ENCODE data around the gene NEU4.
"Not testable (repeated sequence)": the region's sequence is repeated elsewhere in the genome, so short reads cannot be mapped to it uniquely, and the experiment has no call there.

Gene NEU4

DNA sequence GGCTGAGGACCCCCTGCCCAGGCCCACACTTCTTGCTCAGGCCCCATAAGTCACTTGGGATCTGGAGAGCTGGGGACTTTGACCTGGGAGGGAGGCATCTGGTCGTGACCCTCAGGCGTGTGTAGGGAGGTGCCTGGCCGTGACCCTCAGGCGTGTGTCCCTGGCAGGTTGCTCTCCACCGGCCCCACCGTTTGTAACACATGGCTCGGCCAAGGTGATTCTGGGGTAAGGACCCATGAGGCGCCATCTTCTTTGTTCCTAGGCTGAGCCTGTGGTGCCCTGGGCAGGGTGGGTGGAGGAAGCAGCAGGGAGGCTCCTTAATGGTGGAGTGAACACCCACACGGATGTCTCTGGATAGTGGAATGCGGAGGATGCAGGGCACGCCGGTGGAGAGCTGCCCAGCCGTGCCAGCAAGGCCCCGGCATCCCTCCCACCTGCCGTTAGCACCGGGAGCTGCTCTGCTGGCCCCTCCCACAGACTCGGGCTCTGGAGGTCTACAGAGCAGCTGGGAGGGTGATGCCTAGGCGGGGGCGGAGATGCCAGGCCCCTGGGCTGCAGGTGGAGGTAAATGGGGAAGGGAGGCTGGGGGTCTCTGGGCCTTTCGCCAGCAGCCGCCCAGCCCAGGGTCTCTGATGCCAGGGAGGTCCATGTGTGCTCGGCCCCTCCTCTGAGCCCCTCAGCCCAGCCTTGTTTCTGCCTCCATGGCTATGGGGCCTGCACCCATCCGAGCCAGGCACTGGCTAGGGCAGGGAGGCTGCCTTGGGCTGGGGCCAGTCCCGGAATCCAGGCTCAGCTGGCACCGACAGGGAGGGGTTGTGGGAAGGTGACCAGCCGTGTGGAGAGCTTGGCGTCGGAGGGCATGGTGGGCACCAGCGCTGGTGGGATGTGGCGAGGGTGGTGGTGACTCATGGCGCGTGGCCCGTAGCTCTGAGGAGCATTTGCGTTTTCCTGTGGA is 33.5 kb upstream of the NEU4 start:
- DNase-seq: no peak

DNA sequence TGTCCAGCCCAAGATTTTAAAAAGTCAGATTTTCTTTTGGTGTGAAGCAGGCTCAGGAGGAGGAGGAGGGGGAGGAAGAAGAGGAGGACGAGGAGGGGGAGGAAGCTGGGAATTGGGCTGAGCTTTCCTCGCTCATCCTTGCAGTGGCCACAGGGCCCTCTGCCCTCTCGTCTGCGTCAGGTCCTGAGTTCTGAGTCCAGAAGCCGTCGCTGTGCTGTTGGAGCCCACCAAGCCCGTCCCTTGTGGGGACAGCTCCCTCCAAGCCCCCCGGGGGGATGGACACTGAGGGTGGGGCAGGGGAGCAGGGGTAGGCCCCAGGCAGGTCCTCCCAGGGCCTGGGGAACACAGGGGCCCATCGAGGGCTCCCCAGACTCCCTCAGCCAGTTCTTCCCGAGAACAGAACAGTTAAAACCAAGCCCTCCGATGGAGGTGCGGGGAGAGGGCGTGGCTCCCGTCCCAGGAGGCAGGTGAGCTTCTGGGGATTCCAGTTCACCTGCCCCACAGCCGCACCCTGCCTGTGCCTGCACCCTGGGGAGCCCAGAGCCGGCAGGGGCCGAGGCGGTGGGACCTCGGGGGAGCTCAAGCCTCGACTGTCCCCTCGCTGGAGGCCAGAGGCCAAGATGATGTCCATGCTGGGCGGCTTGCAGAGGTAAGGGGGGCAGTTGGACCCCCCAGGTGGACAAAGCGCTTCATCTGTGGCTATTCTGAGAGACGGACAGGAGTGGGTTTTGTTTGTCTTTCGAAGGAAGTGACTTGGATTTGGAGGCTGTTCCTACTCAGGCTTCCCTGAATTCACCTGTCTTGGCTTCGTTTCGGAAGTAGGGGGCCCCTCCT is 32.4 kb upstream of the NEU4 start, which contains the start of gene GAL3ST2:
Gene GAL3ST2, plus strand, starts transcription at position 487 of the 834 bp plus-strand sequence. Its CDS starts 134 bp downstream, at position 621.
- DNase-seq: no peak

DNA sequence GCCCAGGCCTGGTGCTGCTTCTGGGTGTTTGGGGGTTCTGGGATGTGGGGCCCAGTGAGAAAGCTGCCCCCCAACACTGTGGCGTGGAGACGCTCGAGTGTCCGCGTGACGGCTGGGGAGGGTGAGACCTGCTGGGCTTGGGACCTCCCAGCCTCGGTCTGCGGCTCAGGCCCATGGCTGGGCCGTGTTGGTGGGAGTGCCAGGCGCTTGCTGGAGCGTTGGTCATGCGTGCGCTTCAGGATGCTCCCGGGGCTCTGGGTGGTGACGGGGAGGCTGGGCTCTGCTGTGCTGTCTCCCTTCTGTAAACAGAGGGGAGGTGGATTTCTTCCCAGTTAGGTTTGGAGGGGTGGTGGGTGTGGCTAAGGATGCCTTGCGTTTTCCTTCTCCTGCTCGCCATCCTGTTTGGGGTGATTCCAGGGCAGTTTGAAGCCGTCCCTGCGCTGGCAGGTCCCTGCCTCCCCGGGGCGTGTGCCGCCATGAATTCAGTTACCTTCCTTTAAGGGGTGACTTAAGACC is 31.8 kb upstream of the NEU4 start:
- DNase-seq: no peak

DNA sequence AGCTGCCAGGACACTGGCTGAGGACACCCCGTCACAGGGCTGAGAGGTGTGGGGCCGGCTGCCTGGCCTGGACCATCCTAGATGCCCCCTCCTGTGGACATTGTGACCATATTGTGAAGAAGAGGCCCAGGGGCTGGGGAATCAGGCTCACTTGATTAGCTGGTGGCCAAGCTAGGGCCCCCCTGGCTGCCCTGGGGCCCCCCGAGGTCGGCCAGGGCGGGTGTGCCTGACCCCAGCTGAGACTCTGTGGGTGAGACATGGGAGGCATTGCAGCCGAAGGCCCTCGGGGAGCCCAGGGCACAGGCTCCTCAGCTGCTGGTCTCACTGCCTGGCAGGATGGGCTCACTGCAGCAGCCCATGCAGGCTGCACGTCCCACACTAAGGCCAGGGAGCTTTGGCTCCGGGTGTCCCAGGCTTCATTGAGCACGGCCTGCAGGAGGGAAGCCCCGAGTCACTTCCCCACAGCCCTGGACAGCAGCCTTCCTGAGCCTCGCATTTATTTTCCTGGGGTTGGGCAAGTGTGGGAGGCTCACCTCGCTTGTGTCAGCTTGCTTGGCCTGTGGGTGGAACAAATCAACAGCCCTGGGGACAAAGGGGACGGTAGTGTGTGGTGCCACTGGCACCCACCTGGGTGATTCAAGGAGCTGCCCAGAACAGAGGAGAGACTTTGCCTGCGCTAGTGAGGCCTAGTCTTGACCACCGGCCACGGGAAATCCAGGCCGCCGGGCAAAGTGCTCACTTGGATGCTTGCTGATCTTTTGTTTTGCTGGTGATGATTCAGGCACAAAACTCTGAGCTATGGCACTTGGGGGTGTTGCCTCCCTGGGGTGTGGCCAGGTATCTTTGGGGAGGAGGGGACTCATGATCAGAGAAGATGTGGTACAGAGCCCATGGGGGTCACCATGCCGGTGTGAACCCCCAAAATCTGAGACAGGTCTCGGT is 31.0 kb upstream of the NEU4 start:
- no peak for DNase-seq

DNA sequence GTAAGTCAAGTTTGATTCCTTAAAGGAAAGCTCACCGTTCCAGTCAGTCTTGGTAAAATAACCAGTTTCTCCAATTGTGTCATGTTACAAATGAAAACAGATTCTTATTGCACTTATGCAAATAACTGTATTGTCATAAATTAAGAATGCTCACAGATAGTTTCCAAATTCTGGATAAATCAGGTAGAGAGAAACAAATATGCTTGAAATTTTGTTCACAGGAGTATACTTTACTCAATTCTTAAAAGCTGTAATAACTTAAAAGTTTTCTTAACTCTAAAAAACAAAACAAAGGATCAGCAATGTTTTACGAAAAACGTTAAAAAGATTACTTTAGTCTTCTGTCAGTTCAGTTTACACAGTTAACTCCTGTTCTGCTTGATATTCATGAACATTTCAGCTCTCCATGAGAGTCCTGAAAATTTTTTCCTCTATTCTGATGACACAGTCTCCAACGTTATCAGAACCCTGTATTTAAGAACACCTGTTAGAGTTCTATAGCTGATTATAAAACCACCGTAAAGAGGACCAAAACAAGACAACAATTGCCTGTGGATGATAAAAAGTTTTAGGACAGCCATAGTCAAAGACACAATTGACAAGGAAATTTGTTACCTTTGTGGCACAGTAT is 27.9 kb upstream of the NEU4 start:
- no peak for DNase-seq

DNA sequence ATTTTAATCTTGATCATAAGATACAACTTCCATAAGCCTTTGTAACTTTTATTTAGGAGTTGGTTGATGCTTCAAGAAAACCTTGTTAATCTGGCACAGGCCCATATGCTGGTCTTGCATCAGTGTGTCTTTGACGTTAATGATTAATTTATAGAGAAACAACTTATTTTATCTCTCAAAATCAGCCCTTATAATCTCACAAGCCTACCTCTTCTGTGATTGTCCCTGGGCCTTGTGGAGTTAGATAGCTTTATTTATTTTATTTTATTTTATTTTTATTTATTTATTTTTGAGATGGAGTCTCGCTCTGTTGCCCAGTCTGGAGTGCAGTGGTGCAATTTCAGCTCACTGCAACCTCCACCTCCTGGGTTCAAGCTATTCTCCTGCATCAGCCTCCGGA is 26.9 kb upstream of the NEU4 start:
- not testable (repeated sequence) for DNase-seq

DNA sequence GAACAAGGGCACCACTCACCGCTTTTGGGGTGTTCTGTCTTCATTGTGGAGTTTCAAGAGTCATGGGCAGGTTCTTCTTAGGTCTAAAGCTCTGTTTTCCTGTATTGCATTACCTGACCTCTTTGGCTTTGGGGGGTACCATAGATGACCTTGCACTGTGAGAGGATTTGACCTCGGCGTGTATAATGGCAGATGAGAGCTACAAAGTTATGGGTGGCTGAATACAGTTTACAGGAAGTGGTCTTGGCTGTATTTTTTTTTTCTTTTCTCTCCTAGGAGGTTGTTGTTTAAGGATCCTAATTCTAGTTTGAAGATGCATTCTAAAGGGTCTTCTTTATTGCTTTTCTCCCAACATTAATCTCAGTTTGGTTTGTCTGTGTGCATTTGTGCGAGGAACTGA is 20.9 kb upstream of the NEU4 start:
- no peak for DNase-seq

DNA sequence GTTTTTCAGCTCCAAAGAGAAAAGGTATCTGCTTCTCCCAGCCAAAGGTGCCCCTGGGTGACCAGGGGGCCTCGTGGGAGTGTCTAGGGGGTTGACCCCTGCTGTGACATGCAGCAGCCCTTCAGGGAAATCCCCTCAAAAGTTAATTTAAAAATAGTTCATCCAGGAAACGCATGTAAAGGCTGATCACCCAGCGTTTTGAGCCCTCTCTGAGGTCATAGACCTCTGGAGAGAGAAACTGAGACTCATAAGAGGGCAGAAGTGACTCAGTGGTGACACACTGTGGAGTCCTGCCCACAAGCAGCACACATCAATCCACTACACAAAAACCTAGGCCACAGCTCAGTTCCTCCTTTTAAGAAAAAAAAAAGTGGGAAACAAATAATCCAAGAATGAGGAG is 20.4 kb upstream of the NEU4 start:
- no peak for DNase-seq

DNA sequence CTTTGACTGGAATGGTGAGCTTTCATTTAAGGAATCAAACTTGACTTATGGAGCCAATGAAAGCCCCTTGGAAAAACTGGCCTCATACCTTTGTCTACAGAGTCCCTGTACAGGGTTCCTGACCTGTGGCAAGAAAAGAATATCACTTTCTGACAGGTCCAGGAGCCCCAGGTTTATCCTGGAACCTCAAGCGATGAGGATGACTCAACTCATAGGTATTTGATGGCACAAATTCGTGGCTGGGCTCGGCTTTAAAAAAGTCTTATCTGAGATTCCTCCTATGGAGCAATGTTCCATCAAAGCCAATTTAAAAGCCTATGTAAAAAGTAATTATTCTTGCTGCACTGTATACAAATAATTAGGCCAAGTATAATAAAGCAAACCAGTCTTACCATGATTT is 17.6 kb upstream of the NEU4 start:
- not testable (repeated sequence) for DNase-seq

DNA sequence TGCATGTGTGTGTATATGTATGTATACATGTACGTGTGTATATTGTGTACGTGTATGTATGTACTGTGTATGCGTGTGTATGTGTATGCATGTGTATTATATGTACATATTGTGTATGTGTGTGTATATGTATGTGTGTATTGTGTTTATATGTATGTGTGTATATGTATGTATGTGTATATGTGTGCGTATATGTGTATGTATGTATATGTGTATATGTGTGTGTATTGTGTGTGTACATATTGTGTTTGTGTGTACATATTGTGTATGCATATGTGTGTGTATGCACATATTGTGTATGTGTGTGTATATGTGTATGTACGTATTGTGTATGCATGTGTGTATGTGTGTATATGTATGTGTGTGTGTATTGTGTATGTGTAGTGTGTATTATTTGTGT is 15.6 kb upstream of the NEU4 start:
- DNase-seq: no peak

DNA sequence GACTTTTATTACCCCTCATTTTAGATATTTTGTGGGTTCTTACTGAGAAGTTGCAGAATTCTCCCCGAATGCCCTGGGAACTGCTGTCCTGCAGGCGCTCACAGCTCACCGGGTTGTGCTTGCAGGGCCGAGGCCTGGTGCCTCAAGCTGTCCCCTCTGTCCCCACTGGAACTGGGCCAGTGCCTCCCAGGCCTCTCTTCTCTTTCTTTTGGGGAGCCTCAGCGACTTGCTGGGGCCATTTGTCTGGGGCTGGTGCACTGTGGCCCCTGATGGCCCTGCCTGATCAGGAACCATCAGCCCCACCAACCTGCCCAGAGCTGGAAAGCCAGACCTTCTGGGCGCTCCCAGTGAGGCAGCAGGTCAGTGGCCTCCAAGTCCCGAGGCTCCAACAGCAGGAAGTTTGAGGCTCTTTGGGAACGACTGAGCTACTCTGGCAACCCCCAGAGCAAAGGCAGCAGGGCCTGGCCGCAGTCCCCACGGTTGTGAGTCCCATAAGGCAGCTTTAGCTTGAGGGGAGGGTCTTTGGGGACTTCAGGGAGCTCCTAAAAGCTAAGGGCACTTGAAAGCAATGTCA is 14.7 kb upstream of the NEU4 start:
- no peak for DNase-seq

DNA sequence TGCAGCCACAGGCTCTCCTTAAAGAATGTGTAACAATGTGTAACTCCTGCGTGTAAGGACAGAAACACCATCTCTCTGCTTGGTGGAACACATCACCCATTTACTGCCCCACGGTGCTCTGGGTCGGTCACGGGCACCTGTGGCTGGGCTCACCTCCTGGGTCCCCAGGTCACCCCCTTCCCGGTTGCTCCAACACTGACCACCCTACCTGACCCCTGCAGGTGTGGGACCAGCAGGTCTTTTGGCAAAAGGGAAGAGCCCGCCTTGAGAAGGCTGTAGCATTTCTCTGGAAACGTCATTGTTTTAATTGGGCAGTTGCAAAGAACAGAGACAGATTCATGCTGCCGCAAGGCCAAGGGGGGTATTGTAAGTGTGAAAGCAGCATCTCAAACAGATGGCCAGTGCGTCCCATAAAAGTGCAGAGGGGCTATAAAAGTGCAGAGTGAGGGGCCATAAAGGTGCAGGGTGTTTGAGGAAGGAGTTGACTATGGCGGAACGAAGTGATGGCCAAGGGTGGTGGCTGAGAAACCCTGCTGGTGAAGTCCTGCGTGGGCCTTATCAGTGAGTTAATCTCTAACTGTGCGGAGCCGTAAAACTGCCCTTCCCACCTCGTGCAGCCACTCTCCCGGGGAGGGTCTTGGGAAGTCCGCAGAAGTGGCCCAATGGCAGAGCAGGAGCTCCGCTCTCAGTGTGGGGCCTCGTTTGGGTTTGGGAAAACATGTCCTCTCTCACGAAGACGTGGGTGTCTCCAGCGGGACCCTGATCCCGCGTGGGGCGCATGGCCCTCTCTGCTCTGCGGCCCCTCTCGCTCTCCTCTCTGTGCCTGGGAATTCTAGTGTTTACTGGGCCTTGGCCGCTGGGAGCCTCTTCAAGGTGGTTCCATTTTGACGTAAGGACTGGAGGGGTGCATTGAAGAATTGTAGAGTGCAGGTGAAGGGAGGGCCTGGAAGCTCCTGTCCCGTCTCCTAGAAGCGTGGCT is 13.7 kb upstream of the NEU4 start:
- DNase-seq: no peak

DNA sequence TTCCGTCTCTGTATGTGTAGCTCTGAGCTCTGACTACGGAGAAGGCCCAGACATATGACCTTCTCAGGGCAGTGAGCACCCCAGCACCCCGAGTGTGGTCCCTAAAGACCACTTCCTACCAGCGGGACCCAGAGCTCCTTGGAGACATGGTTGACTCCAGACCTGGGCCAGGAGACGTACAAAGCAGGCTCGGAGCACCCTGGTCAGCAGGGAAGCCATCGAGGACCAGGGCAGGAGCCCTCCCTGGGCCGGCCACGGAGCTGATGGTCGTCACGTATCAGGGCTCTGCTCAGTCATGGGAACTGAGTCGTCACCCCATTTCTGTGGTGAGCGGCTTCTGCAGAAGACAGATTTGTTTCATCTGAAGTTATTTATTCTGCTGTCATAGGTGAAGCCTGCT is 12.8 kb upstream of the NEU4 start:
- DNase-seq: no peak

DNA sequence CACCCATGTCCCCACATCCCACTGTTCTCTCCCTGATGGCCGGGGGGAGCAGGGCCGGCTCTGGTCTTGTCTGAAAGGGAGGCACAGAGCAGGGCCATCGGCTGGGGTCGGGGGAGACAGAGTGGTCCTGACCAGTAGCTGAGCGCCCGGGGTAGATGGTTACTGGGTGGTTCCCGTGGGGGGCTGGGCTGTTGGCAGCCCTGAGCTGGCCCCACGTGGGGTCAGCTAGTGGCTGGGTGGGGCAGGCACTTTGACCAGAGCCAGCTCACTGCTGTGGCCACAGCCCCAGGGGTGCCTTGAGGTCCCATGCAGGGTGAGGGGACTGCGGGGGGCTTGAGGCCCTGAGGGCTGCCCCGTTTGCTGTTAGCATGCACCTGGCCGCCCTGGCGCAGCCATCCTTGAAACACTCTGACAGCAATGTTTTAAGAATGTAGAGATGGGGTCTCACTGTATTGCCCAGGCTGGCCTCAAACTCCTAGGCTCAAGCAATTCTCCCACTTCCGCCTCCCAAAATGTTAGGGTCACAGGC is 12.3 kb upstream of the NEU4 start:
- DNase-seq: no peak

DNA sequence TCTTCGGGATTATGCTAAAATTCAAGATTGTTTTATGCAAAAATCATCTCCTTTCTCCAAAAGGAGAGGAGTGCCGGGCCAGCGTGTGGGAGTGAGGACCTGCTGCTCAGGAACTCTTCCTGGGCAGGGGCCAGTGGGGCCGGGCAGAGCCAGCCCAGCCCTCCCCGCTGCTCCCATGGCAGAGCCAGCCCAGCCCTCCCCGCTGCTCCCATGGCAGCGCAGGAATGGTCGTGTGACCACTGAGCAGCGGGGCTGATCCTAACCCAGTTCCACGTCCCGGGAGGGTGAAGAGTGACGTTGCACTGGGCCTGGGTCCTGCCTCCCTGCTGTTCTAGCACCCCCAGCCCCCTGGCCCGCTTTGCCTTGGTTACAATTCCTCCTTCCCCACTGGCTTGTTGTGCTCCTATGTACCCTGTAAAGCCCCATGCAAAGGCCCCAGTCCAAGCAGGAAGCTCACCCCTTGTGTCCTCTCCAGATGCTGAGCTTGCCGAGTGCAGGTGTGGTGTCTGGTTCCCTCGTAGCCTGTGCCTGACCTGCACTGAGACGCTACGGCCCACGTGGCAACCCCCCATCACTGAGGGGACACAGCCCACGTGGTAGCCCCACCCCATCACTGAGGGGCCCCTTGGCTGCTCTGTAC is 11.4 kb upstream of the NEU4 start:
- DNase-seq: no peak

DNA sequence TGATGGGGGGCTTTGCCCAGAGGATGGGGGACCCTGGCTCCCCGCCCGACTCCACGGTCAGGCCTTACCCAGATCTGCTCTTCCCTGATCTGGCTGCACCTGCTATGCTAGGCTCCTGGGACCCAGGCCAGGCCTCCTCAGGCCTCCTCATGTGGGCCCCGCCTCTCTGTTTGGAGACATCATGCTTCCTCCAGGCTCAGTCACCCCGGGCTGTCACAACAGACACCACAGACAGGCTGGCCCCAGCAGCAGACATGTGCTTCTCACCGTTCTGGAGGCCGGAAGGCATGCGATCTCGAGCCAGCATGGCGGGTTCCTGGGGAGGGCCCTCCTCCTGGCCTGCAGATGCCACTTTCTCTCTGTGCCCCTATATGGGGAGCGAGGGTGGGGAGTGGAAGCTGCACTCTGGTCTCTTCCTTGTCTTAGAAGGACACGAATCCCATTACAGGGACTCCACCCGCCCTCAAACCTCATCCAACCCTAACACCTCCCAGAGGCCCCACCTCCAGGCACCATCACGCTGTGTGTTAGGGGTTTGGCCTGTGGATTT is 10.8 kb upstream of the NEU4 start:
- no peak for DNase-seq

DNA sequence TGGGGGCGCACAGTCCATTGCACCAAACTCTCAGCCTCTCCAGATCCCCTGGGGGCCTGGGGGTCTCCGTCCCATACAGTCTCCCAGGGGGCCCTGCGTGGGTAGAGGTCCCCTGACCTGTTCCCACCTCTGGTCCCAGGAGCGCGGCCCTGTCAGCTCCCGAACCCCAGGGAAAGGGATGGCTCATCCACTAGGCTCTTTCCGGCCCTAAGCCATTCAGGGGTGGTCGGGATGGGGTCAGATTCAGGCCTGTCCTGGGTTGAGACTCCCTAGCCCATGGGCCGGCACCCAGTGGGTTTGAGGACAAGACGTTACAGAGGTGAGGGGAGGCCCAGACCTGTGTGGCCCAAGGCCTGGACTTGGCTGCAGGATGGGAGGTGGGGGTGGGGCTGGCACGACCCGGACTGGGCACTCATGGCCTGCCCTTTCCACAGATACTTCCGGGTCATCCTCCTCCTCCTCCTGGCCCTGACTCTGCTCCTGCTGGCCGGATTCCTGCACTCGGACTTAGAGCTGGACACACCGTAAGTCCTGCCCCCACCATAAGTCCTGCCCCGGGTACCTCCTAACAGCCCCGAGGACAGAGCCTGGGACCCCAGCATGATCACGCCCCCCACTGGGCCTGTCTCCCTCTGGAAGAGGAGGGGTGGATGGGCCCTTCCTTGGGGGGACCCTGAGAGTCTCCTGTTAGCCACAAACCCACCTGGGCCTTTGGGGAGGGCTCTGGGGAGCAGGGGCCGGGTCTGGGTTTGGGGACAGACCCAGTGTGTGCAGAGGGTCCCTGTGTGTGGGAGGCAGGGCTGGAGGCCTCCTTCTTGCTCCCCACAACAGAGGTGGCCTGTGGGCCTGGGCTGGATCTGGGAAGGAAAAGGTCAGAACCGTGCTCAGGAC is 10.1 kb upstream of the NEU4 start:
- no peak for DNase-seq

All from fibroblast of upper back skin (primary cell).